ENCODE data around the gene ECT2L. TPM values are rescaled to one million over a fixed set of nuclear protein-coding genes. Genes with fewer than 3 reads are reported as not detected.

Gene ECT2L
- total and polyA plus RNA-seq, 2 of the 13 experiments (the other 11 are each of a cell fraction or from before 2014, with no cell fraction given) = 0.12 TPM; not detected in 1

GRCh38 chr6:138800377-138801150, 4.7 kb downstream of the ECT2L start (continued):
- TF ChIP-seq ZBTB40 (IDR thresholded peaks at IDR 0.05) (no peak), ZBTB40 (CRISPR knock-in tag; IDR thresholded peaks at IDR 0.05) (no peak), FIP1L1 (IDR thresholded peaks at IDR 0.05; ENCODE audit: borderline replicate concordance, insufficient read depth, low read depth, low read length) (no peak), SKIL (CRISPR knock-in tag; IDR thresholded peaks at IDR 0.05; ENCODE audit: borderline replicate concordance) (no peak), ZFP82 (CRISPR knock-in tag; IDR thresholded peaks at IDR 0.05; ENCODE audit: borderline replicate concordance) (no peak), NKX3-1 (CRISPR knock-in tag; IDR thresholded peaks at IDR 0.05) (no peak), RXRA (CRISPR knock-in tag; IDR thresholded peaks at IDR 0.05) (no peak), SIN3B (IDR thresholded peaks at IDR 0.05; ENCODE audit: low read length) (no peak), MAFK (conservative IDR thresholded peaks at IDR 0.05 in 1 of 2, IDR thresholded peaks at IDR 0.05 in 1 of 2; ENCODE audit: low read length in 2 of 2) (peak; percentile 7 to 60; a peak in 2 of 4 replicates), MAFF (IDR thresholded peaks at IDR 0.05; ENCODE audit: low read depth, low read length) (peak; percentile 50; the same call in 1 of the 2 replicates), CTCF (CRISPR knock-in tag; IDR thresholded peaks at IDR 0.05) (peak; percentile 28; the same call in 1 of the 2 replicates), THRA (CRISPR knock-in tag; IDR thresholded peaks at IDR 0.05; ENCODE audit: borderline replicate concordance) (peak; percentile 70; the same call in 1 of the 2 replicates), ZNF772 (CRISPR knock-in tag; IDR thresholded peaks at IDR 0.05) (no peak), ZNF577 (CRISPR knock-in tag; IDR thresholded peaks at IDR 0.05; ENCODE audit: borderline replicate concordance, low read depth) (no peak)
